ENCODE data around the gene FBLL1.
"Not testable (repeated sequence)": the region's sequence is repeated elsewhere in the genome, so short reads cannot be mapped to it uniquely, and the experiment has no call there.

- TF ChIP-seq EZH2 (IDR thresholded peaks at IDR 0.05; ENCODE audit: insufficient read depth, poor library complexity, severe bottlenecking); EZH2phosphoT487 (IDR thresholded peaks at IDR 0.05; ENCODE audit: insufficient read depth, low read depth): not testable (repeated sequence)
Measured at GRCh38 chr5:168573663-168574062, 44.6 kb downstream of the FBLL1 start.
